ENCODE data around the gene IGSF21. TPM values are rescaled to one million over a fixed set of nuclear protein-coding genes. Genes with fewer than 3 reads are reported as not detected.

IGSF21 gene
- total and polyA plus RNA-seq, 2 of the 8 experiments (the other 6 are each of a cell fraction or from before 2014, with no cell fraction given): 22.5 to 28.5 TPM

- TF ChIP-seq GABPA (IDR thresholded peaks at IDR 0.05; ENCODE audit: borderline replicate concordance, insufficient read depth, low read length): no peak
- TF ChIP-seq EZH2 (IDR thresholded peaks at IDR 0.05; ENCODE audit: low read depth, low read length, severe bottlenecking): no peak
- no peak for TF ChIP-seq SP2 (IDR thresholded peaks at IDR 0.05; ENCODE audit: low read length)
These were observed 155.1 kb downstream of the IGSF21 start (continued) for GRCh38 chr1:18262726-18263125.
